GM18520 (cell line): ENCODE results near the gene SRPK1.

Experiments used
- ATAC-seq: cut with Tn5 transposase; IDR thresholded peaks from one replicate; pipeline ENCODE4 v1.9.1; 2021; ENCODE audit not compliant: unreplicated experiment

The SRPK1 gene

GRCh38 chr6:35903679-35904078, 17.2 kb downstream of the SRPK1 start:
- ATAC-seq: no peak

DNA sequence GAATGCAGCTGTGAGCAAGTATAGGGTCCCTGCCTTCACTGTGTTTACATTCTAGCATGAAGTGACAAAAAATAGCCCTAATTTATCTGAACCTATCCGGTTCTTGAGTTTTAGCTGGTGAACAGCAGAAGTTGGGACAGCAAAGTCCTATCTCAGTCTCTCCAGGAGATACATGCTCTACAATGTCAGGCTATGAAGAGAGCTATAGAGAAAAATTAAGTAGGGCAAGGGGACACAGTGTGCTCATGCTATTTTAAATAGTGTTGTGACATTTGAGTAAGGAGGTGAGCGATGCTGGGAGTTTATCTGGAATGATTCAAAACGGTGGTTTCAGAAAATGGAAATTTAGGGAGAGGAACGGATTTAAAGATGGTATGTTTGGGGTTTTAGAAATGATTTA, 20.4 kb downstream of the SRPK1 start:
- no peak for ATAC-seq

DNA sequence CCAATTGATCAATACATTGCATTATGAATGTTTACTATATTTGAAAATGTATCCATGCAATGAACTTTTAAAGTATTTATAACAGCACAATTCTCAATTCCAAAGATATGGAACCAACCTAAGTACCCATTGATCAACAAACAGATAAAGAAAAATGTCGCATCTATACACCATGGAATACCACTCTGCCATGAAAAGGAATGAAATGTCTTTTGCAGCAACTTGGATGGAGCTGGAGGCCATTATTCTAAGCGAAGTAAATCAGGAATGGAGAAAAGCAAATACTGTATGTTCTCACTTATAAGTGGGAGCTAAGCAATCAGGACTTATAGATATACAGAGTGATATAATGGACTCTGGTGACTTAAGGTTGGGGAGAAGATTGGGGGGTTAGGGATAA, 22.9 kb downstream of the SRPK1 start:
- no peak for ATAC-seq

- no peak for ATAC-seq
Measured at GRCh38 chr6:35897486-35897885, 23.4 kb downstream of the SRPK1 start.

GRCh38 chr6:35897036-35897435, 23.9 kb downstream of the SRPK1 start:
- ATAC-seq: no peak

DNA sequence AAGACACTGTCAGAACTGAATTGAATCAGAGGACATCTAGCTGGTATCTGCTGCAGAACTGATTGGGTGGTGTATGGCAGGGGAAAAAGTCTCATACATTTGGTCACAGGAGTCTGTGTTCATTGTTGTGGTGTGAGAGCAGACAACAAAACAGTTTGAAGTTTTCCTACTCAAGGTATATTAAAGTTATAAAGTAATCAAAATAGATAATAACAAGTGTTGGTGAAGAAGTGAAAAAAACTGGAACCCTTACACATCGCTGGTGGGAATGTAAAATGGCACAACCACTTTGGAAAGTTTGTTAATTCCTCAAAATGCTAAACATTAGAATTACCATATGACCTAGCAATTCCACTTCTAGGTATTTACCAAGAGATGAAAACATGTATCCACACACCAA, 24.7 kb downstream of the SRPK1 start:
- no peak for ATAC-seq

GRCh38 chr6:35895560-35895959, 25.3 kb downstream of the SRPK1 start:
- ATAC-seq: no peak

DNA sequence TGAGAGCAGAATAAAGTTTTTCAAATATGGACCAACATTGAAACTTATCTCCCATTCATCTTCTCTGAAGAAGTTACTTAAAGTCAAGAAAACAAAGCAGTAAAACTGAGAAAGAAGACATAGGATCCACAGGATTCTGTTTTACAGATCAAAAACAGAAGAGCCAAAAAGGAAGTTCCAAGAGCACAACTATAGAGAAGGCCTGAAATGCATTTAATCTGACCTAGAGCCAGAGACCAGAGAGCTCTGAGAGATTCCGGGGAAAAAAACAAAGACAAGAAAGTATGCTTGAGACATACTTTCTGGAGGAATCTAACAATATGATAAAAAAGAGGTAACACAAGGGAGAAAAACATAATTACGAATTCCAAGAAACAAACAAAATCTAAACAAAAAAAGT, 26.1 kb downstream of the SRPK1 start:
- no peak for ATAC-seq

DNA sequence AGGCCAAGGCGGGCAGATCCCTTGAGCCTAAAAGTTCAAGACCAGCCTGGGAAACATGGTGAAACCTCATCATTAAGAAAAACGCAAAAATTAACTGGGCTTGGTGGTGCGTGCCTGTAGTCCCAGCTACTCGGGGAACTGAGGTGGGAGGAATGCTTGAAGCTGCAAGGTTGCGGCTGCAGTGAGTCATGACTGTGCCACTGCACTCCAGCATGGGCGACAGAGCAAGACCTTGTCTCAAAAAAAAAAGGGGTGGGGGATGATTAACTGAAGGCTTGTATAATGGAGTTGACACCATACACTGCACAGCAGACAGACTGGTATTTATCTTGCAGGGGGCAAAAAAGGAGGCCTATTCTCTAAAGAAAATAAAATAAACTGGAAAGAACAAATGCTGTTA, 27.7 kb downstream of the SRPK1 start:
- ATAC-seq: no peak

GRCh38 chr6:35892482-35892881, 28.4 kb downstream of the SRPK1 start:
- ATAC-seq: no peak

- no peak for ATAC-seq
Measured at GRCh38 chr6:35879151-35879550, 41.7 kb downstream of the SRPK1 start.

DNA sequence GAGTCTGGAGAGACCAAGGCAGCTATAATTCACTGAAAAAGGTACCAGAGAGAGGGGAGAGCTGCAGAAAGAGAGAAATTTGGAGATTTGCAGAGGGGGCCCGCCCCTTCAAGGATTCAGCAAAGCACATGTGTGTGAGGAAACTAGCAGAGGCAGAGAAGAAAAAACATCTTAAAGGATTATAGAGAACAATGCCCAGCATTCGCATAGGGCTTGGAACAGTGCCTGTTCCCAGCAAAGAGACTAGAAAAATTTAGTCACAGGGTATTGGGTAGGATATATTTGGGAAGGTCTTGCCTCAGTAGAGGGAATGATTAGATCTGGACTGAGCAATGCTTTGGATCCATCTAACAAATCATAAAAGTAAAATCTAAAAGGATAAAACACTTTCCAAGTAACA, 44.0 kb downstream of the SRPK1 start:
- ATAC-seq: no peak

- ATAC-seq: no peak
Measured at GRCh38 chr6:35874730-35875129, 46.2 kb downstream of the SRPK1 start.

DNA sequence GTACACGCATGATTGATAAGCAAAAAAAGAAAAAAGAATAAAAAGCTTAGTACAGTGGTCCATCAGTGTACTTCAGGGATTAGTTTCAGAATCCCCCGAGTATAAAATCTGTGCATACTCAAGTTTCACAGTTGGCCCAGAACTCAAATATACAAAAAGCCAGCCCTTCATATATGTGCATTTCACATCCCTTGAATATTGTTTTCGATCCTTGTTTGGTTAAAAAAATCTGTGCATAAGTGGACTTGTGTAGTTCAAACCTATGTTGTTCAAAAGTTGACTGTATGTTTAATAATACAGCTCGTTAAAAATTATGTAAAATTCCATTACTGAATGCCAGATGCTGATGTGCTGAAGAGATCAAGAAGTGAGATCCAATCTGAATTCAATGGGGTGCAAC, 61.5 kb downstream of the SRPK1 start:
- ATAC-seq: no peak

DNA sequence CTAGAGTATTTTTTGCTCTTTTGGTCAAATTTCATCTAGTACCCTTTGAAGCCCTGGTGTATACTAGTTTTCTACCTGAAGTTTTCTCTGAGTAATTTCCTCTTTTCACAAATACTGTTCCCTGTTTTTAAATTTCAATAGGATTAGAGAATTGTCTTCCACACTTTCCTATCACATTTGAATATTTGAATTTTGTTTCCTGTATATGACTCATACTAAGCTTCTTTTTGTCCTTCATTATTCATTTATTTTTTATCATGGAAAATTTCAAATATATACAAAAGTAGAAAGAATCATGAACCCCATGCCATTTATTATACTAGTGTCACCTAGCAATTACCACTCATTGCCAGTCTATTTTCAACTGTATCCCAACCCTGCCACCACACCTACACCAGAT, 63.0 kb downstream of the SRPK1 start:
- ATAC-seq: no peak

DNA sequence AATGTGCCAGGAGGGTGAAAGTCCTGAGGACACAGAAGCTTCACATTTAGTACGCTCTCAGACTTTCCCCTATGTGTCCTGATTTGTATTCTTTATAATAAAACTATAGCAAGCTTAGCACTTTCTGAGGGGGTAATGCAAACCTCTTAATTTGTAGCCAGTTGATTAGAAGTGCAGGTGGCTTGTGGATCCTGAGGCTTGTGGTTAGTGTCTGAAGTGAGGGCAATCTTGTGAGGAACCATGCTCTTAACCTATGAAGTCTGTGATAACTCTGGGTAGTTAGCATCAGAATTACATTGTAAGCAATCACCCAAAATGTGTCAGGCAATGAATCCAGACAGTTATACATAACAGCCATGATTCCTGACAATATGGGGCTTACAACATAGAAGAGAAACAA, 64.6 kb downstream of the SRPK1 start:
- no peak for ATAC-seq

- no peak for ATAC-seq
Measured at GRCh38 chr6:35852994-35853393, 67.9 kb downstream of the SRPK1 start.

GRCh38 chr6:35850208-35850607, 70.7 kb downstream of the SRPK1 start:
- ATAC-seq: no peak

DNA sequence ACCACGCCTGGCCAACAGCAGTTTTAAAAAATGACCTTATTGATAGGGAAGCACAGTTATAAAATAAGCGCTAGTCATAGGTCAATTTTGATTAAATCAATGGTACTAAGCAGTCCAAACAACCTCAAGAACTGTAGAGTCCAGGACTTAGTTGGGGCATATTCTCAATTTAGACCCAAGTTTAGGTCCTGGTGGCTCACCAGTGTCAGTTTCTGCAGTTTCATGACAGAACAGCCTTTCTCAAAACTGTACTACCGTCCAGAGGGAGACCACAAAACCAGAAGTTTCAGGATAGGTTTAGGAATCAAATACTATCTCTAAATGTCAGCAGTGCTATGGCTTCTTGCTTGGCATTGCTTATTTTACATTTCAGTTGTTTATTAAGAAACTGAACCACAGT, 76.6 kb downstream of the SRPK1 start:
- ATAC-seq: no peak

DNA sequence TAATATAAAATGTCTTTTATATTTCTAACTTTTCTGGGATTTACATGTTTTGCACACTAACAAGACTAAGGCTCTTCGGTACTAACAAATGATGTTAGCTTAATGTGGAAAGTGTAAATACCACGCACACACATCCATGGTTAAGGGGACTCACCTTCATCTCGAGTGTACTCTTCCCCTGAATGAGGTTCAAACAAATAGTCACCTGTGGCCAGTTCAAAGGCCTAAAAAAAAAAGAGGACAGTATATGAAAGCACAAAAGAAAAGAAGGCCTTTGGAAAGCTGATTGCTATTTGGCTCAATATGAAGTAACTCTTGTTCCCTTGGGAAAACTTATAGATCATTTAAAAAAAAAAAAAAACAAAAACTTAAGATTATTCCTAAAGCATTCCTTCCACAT, 78.5 kb downstream of the SRPK1 start:
- no peak for ATAC-seq

GRCh38 chr6:35839019-35839418, 81.9 kb downstream of the SRPK1 start:
- ATAC-seq: no peak

GRCh38 chr6:35833536-35833935, 87.4 kb downstream of the SRPK1 start:
- no peak for ATAC-seq

DNA sequence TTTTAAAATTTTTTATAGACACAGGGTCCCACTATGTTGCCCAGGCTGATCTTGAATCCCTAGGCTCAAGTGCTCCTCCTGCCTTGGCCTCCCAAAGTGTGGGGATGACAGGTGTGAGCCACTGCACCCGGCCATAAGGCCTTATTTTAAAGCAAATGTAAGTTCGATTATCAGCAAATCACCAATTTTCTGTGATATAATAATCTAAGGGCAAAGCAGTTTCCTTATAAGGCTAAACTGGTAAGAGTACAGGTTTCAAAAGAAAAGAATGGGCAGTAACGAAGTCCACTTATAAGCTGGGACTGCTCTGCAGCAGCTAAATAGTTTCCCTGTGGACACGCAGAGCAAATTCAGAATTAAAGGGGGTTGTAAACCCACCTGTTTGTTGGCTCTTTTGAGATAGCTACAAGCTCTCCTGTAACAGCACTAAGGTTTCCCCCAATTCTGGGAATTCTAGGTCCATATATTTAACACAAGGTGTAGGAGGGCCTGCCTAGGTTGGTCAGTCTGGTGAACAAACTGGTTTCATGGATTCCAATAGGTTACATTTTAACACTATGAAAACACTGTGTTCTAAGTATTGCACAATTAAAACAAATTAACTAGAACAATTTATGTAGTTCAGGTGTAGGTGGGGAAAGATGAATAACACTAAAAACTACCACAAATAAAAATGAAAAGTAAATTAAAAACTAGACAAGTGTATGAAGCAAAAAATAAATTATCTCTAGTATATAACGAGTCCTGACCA, 89.5 kb downstream of the SRPK1 start:
- no peak for ATAC-seq
